Neutrophil (primary cell): ENCODE results near the gene ZFC3H1.

ENCODE experiments used
- H3K27ac ChIP-seq: fragments of 200-600 bp; sonication (generic); 2 replicates; pipeline ENCODE4 v1.5.1; 2016; ENCODE audit warnings: mild to moderate bottlenecking, moderate library complexity
- H3K27me3 ChIP-seq: fragments of 200-600 bp; sonication (generic); 2 replicates; pipeline ENCODE4 v1.6.0; 2016; ENCODE audit warnings: mild to moderate bottlenecking
- H3K36me3 ChIP-seq: fragments of 200-600 bp; sonication (generic); 2 replicates; pipeline ENCODE4 v1.5.1; 2017
- H3K4me1 ChIP-seq, 2 experiments: fragments of 200-600 bp in 1 of 2; sonication (generic) in 1 of 2; 1 replicate in 1 of 2; 2 replicates in 1 of 2; pipeline versions ENCODE4 v1.5.1 to v1.6.1; 2013 to 2016; ENCODE audit warnings: low read depth in 1 of 2, low read length in 1 of 2, mild to moderate bottlenecking in 1 of 2, moderate library complexity in 1 of 2; ENCODE audit not compliant: control insufficient read depth in 1 of 2, insufficient read depth in 1 of 2
- H3K4me3 ChIP-seq, 2 experiments: fragments of 200-600 bp in 1 of 2; sonication (generic) in 1 of 2; 1 replicate in 1 of 2; 2 replicates in 1 of 2; pipeline ENCODE4 v1.5.1; 2013 to 2016; ENCODE audit warnings: low read depth in 1 of 2, low read length in 1 of 2, mild to moderate bottlenecking in 1 of 2, moderate library complexity in 1 of 2
- H3K9me3 ChIP-seq: fragments of 200-600 bp; sonication (generic); 2 replicates; pipeline ENCODE4 v1.5.1; 2016
- TF ChIP-seq, protein P1 (sequence below): fragments of 200-600 bp; sonication (generic); IDR thresholded peaks from 2 replicates; pipeline ENCODE4 v1.5.1; 2016; ENCODE audit warnings: antibody characterized with exemption

The ZFC3H1 gene

DNA sequence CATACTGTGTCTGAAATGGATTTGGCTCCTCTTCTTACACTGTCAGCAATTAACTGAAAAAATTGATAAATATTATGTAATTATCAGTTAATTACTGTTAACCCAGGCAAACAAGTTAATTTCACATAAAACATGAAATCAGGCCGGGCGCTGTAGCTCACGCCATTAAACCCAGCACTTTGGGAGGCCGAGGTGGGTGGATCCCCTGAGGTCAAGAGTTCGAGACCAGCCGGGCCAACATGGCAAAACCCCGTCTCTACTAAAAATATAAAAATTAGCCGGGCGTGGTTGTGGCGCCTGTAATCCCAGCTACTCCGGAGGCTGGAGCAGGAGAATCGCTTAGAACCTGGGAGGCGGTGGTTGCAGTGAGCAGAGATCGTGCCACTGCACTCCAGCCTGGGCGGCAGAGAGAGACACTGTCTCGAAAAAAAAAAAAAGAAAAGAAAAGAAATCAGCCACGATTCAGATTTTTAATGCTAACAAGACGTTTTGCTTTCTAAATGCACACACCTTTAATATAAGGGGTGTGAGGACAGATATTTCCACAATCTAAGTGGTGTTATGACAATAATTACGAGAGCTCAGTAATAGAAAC is 21.8 kb upstream of the ZFC3H1 start:
- peak overlapping the region; percentile 80 for H3K27ac ChIP-seq
- peaks cover 12 to 13% of the 10 kb centered on the region in 2 experiments for H3K4me1 ChIP-seq
- H3K36me3 ChIP-seq = no peaks in the 10 kb centered on the region
- TF ChIP-seq, protein P1, sequence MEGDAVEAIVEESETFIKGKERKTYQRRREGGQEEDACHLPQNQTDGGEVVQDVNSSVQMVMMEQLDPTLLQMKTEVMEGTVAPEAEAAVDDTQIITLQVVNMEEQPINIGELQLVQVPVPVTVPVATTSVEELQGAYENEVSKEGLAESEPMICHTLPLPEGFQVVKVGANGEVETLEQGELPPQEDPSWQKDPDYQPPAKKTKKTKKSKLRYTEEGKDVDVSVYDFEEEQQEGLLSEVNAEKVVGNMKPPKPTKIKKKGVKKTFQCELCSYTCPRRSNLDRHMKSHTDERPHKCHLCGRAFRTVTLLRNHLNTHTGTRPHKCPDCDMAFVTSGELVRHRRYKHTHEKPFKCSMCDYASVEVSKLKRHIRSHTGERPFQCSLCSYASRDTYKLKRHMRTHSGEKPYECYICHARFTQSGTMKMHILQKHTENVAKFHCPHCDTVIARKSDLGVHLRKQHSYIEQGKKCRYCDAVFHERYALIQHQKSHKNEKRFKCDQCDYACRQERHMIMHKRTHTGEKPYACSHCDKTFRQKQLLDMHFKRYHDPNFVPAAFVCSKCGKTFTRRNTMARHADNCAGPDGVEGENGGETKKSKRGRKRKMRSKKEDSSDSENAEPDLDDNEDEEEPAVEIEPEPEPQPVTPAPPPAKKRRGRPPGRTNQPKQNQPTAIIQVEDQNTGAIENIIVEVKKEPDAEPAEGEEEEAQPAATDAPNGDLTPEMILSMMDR = no peak
- no peaks in the 10 kb centered on the region for H3K9me3 ChIP-seq
- peak overlapping the region; percentile 80 to 88 for H3K4me3 ChIP-seq
- no peaks in the 10 kb centered on the region for H3K27me3 ChIP-seq

DNA sequence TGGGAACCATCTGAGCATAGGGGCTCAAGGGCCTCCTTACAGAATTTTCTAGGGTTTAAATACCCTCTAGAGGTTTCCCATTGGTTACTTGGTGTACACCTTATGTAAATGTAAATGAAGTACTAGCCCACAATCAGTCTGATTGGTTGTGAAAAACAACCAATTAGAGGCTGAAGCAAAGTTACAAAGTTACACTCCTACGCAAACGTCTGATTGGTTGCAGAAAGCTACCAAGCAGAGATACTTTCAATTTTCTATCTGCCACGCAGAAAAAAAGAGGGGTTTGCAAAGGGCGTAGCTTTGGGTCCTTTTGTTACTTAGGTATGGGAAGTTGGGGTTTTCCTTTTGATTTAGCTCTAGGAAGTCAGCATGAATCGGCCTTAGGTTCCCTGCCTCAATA is 20.4 kb upstream of the ZFC3H1 start:
- H3K4me3 ChIP-seq = no peak overlapping the region
- no peak overlapping the region for H3K27ac ChIP-seq
- TF ChIP-seq, protein P1 = no peak
- peaks cover 12 to 13% of the 10 kb centered on the region in 2 experiments for H3K4me1 ChIP-seq
- H3K27me3 ChIP-seq = no peaks in the 10 kb centered on the region
- H3K9me3 ChIP-seq = no peaks in the 10 kb centered on the region
- no peaks in the 10 kb centered on the region for H3K36me3 ChIP-seq

DNA sequence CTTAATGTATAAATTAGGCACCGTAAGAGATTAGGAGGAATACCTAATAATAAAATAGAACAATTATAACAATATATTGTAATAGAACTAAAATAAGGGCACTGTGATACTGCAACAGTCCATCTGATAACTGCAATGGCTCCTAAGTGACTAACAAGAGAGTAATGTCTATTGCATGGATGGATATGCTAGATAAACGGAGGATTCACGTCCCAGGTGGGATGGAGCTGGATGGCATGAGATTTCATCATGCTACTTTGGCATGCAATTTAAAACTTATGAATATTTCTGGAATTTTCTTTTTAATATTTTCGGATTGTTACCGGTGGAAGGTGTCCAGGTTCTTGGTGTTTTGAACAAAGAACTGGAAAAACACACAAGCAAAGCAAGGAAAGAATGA is 20.0 kb upstream of the ZFC3H1 start:
- Histone ChIP-seq H3K4me3 (no peak overlapping the region), H3K27ac (no peak overlapping the region), H3K4me1 (peaks cover 12 to 13% of the 10 kb centered on the region in 2 experiments), H3K36me3 (no peaks in the 10 kb centered on the region), H3K9me3 (no peaks in the 10 kb centered on the region), H3K27me3 (no peaks in the 10 kb centered on the region)
- TF ChIP-seq, protein P1 = no peak

DNA sequence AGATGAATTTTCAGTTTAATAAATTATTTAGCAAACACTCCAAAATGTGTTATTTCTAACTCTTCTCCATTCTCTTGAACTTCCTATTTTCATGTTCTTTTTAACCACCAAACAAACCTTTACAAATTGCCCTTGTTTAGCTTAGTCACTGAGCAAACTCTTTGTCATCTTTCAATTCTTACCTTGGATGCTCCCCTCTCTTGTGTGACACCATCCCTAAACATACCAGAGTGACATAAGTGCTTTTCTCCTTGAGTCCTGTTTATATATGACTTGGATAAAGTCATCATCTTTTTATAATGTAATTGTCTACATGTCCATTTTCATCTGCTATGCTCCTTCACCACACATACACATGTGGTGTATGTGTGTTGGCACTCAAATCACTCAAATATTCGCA is 18.8 kb upstream of the ZFC3H1 start:
- TF ChIP-seq, protein P1 = no peak
- no peak overlapping the region for H3K27ac ChIP-seq
- no peaks in the 10 kb centered on the region for H3K27me3 ChIP-seq
- H3K36me3 ChIP-seq = no peaks in the 10 kb centered on the region
- H3K9me3 ChIP-seq = no peaks in the 10 kb centered on the region
- H3K4me1 ChIP-seq = peaks cover 12 to 13% of the 10 kb centered on the region in 2 experiments
- no peak overlapping the region for H3K4me3 ChIP-seq

DNA sequence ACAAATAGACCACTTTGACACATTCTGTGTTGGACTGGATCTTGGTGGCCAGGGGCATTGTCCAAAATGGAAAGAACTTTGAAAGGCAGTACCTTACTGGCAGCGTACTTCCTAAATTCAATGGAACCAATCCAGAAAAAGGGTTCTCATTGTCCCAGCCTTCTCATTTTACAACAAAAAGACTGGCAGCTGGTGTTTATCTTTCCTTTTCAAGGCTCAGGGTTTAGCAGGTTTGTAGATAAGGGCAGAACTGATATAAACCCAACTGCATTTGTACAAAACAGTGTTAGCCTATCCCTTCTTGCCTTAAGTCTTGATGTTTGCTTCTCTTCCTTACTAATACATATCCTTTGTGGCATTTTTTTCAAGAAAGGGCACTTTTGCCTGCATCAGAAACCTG is 8.2 kb upstream of the ZFC3H1 start:
- Histone ChIP-seq H3K4me3 (no peak overlapping the region), H3K4me1 (no peaks in the 10 kb centered on the region), H3K36me3 (no peaks in the 10 kb centered on the region), H3K27ac (no peak overlapping the region), H3K9me3 (no peaks in the 10 kb centered on the region), H3K27me3 (no peaks in the 10 kb centered on the region)
- TF ChIP-seq, protein P1 = no peak
